HG03025 (cell line): ENCODE data around the gene MACROH2A1.

Experiments used
- ATAC-seq: cut with Tn5 transposase; IDR thresholded peaks from one replicate; pipeline ENCODE4 v1.9.1; 2021; ENCODE audit warnings: mild to moderate bottlenecking, moderate library complexity; ENCODE audit not compliant: unreplicated experiment, low FRiP score

The MACROH2A1 gene

DNA sequence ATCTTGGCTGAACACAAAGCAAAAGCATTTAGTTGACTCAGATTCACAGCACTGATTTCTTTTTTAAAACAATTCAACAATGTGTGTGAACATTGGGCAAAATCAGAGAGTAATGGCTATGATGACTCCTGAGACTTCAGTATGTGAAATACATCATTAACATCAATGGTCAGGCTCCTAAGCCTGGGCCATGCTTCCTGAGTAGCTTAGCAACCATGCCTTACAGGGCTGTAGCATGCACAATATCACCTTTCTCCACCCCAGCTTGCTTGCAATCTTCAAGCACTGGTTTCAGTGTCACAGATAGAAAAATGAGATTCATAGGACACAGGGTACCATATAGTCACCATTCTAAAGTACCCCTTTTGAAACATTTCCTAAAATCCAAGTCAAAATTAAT lies 41.3 kb downstream of the MACROH2A1 start:
- ATAC-seq, result no peak

DNA sequence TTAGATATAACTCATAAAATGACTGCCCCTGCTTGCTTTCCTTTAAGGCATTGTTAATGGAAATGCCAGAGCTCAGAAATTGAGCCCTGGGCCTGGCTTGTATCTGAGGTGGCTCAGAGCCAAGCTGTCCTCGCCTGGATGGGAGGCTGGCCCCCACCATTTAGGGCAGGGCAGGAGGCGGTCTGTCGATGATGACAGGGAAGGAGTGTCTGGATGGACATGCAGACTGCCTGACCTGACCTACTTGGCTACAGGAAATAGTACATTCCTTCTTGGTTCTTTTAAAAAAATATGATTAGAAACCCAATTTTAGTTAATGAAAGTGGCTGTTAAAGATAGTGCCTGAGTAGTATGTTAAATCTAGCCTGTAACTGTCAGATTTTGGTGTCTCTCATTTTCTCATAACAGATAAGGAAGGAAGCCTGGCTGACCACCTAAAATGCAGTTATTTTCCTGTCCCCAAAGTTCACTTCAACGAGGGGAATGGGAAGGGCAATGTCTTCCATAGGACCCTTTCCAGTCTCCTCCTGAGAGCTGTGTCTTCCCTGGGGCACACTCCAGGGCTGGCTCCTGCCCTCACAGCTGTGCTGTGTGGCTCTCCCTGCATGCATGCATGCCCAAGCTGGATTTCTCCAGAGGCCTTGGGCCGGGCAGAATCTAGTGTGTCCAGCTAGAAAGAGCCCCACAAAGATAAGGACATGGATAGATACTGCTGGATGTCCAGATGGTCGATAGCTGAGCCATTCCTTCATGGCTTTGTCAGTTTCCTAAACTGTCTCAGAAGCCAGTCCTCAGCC lies 42.3 kb downstream of the MACROH2A1 start:
- no peak for ATAC-seq

- ATAC-seq, result no peak
Measured at GRCh38 chr5:135355169-135355568, 43.9 kb downstream of the MACROH2A1 start.

- ATAC-seq, result no peak
Measured at GRCh38 chr5:135353952-135354721, 44.9 kb downstream of the MACROH2A1 start.

DNA sequence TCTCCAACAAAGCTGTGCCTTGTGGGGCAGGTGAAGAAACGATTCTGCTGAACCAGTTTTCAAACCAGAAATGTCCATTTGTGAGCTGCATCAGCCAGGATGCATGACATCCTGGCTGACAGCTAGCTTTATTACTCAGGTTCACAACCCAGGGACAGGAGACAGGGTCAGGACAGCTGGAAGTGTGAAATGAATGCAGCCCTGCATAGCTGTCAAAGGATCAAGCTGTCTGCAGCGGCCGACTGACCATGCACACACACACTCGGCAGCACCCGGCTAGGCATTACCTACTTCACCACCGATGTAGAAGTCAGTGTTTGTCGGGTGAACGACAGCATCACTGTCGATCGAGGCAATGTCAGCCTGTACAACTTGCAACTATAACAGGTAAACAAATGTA lies 48.5 kb downstream of the MACROH2A1 start:
- no peak for ATAC-seq

- ATAC-seq, result no peak
Measured at GRCh38 chr5:135349886-135350285, 49.1 kb downstream of the MACROH2A1 start.

DNA sequence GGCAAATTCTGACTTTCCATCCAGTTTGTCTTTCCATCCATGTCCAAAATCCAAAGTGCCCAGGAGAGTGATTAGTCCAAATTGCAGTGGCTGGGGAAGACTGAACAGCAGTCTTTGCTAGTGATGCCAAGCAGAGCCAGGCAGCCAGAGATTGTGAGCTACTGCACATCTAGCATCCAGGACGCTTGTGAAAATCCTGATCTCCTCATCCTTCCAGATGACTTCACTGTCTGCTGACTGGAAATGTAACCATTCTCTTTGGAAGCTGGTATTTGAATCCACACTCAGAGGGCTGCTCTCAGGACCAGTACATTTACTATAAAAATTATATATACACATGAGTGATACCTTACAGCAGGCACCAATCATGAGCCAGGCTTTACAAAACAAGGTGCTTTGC lies 49.6 kb downstream of the MACROH2A1 start:
- no peak for ATAC-seq

DNA sequence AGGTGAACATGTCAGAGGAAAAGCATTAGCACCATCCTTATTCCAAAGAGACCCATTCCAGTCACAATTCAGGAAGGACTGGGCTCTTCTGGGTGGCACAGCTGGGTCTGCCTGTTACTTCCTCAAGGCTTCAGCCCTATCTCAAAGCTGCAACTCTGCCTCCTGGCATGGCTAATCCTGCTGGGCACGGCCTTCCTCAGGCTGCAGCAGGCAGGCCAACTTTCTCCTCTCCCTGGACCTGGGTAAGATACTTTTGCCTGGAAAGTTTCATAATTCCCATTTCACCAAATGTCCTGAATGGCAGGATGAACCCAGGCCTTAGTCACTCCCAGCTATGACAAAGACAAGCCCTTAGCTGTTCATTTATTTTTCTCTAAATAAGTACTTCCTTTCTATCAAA lies 50.1 kb downstream of the MACROH2A1 start:
- no peak for ATAC-seq

- no peak for ATAC-seq
Measured at GRCh38 chr5:135347392-135347791, 51.6 kb downstream of the MACROH2A1 start.

- no peak for ATAC-seq
Measured at GRCh38 chr5:135345956-135346731, 52.9 kb downstream of the MACROH2A1 start.

DNA sequence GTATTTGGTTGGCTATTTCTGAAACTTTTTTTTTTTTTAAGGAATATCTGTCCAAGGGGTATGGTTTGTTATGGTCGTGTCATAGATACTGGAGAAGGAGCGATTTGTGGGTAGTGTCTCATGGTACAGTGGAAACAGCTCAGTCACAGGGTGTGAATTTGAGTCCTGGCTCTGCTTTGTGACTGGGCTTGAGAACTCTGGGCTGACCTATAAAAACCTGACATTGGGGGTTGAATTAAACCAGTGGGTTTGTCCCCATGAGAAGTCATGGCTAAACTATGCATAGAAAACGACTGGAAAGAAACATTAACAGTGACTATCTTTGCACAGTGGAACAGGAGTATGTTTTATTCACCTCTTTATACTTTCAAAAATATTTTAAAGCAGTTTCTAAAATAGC lies 54.7 kb downstream of the MACROH2A1 start:
- no peak for ATAC-seq

DNA sequence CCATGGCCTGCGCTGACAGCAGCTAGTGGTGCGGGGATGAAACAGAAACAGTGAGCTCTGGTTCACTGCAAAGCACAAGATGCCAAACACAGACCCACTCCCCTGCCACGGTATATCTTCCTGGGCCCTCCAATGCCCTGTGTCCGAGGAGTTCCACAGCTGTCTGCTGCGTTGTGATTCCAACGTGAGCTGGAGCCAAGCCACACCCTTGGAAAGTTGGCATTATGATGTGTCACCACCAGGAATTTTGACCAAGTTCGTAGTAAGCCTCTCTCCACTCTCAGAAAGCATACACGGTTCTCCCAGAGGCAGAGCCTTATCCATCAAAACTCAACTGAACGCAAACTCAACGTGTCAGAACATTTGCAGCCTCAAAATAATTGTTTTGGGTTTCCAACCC lies 55.6 kb downstream of the MACROH2A1 start:
- no peak for ATAC-seq

DNA sequence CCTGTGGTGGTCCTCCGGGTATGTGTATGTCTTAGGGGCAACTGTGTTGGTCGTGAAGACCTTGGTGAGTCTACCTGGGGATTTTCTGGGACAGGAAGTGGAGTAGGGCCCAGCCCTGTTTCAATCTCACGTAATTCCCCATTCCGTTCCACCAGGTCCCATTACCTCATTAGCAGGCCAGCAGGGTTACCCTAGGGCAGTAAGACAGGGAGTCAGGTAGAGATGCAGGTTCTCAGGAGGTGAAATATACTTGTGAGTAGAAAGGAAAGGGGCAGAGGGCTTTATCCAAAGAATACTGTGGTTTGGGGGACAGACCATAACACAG lies 56.5 kb downstream of the MACROH2A1 start:
- no peak for ATAC-seq

DNA sequence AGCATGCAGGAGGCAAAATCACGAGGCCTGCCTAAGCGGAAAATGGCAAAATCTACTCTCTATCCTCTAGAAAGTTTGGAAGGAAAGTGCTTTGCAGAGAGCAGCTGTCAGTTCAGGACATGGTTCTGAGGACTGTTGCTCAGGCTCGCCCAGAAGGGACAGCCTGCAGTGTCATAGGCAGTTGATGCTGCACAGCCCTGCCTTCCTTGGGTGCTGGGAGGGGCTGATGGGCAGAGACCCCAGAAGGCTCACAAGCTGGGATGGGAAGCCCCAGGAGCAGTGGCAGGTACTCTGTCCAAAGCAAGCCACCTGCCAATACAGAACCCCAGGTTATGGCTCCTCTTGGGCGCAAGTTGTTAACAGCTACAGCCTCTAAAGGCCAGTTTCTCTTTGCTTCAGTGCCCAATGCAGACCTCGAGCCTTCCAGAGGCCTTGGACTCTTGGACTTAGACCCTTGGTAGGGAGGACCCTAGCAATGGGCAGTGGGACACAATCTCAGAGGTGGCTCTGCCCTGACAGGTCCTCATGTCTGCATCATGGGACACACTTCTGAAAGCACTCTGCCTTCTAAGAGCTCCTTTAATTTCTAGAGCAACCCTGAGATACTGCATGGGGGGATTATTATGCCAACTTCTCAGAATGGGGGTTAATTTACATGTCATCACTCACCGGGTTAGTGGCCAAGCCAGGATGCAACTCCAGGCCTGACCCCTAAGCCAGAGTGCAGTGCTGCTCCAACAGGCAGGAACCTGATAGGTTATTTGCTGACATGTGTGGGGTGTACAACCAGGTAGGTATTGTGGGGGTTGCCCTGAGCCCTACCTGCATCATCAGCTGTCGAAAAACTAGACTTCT lies 57.1 kb downstream of the MACROH2A1 start:
- ATAC-seq, result no peak

- no peak for ATAC-seq
Measured at GRCh38 chr5:135341016-135341666, 57.9 kb downstream of the MACROH2A1 start.

- ATAC-seq, result no peak
Measured at GRCh38 chr5:135340568-135340967, 58.5 kb downstream of the MACROH2A1 start.

DNA sequence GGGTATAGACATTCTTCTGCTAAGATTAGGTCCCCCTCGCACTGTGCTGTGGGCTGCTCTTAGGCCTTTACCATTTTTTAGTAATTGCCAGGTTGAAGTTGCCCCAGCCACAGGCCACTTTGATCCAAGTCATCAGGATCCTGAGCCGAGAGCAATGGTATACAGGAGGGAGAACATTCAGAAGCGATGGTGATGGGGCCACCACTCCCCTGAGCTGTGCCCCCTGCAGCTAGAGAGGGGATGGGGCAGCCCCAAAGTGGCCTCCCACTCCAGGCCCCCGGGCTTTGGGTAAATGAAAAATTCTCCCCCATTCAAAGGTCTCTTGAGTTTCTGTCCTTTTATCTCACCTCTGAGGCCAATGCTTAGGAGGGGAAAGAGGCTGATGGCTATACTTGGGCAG lies 59.4 kb downstream of the MACROH2A1 start:
- no peak for ATAC-seq

DNA sequence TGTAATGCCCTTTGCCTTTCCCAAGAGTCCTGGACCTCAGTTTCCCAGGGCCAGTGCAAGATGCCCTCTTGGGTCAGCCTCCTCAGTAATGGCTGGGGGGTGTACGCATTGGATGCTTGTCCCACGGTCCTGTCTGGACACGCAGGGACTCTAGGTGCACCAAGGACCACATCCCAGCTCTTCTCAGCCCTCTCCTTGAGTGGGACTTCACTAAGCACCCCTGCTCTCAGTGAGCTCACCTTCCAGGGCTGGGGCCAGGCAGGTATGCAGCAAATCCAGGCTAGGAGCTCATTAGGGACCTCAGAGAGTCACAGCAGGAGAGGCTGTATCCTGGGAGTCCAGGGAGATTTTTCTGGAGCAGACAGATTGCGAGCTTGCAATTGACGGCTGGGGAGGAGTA lies 59.8 kb downstream of the MACROH2A1 start:
- ATAC-seq, result no peak

GRCh38 chr5:135337064-135337463 lies 62.0 kb downstream of the MACROH2A1 start:
- ATAC-seq, result no peak
